NCI-H187 treated with DMSO at 0.1 percent for 48 hours (cell line): ENCODE data around the gene MMAB.

Experiments
- DNase-seq: peaks from one replicate; lab custom pipeline; 2025; lab: John Stamatoyannopoulos, UW

MMAB gene

GRCh38 chr12:109573029-109573913 is at the start of gene MMAB, which contains the start of gene MVK:
TSS of gene MMAB (minus strand) at chr12:109573504. CDS start at chr12:109573480, 24 bp downstream.
TSS of gene MVK (plus strand) at chr12:109573794. CDS start at chr12:109574823, 1,029 bp downstream.
- peak; percentile 98 for DNase-seq

GRCh38 chr12:109621901-109622364 is 48.6 kb upstream of the MMAB start:
- DNase-seq: peak; percentile 89

- no peak for DNase-seq
Measured at GRCh38 chr12:109621211-109621694, 47.9 kb upstream of the MMAB start.

- DNase-seq: no peak
Measured at GRCh38 chr12:109619002-109619604, 45.8 kb upstream of the MMAB start.

- DNase-seq: no peak
Measured at GRCh38 chr12:109618082-109618481, 44.8 kb upstream of the MMAB start.

GRCh38 chr12:109617491-109617890 is 44.2 kb upstream of the MMAB start:
- no peak for DNase-seq

- DNase-seq: no peak
Measured at GRCh38 chr12:109615556-109616229, 42.4 kb upstream of the MMAB start.

- no peak for DNase-seq
Measured at GRCh38 chr12:109613649-109614455, 40.5 kb upstream of the MMAB start.

GRCh38 chr12:109612975-109613502 is 39.7 kb upstream of the MMAB start:
- DNase-seq: no peak

GRCh38 chr12:109612003-109612402 is 38.7 kb upstream of the MMAB start:
- DNase-seq: no peak

- no peak for DNase-seq
Measured at GRCh38 chr12:109611223-109611622, 37.9 kb upstream of the MMAB start.

- DNase-seq: no peak
Measured at GRCh38 chr12:109610523-109610922, 37.2 kb upstream of the MMAB start.

GRCh38 chr12:109609342-109609741 is 36.0 kb upstream of the MMAB start:
- DNase-seq: no peak

- no peak for DNase-seq
Measured at GRCh38 chr12:109608793-109609192, 35.5 kb upstream of the MMAB start.

- DNase-seq: no peak
Measured at GRCh38 chr12:109608270-109608669, 35.0 kb upstream of the MMAB start.

GRCh38 chr12:109607618-109608017 is 34.3 kb upstream of the MMAB start:
- no peak for DNase-seq

GRCh38 chr12:109606320-109607028 is 33.2 kb upstream of the MMAB start:
- DNase-seq: no peak

- DNase-seq: no peak
Measured at GRCh38 chr12:109605599-109606228, 32.4 kb upstream of the MMAB start.

- DNase-seq: no peak
Measured at GRCh38 chr12:109605016-109605415, 31.7 kb upstream of the MMAB start.

GRCh38 chr12:109604132-109604585 is 30.9 kb upstream of the MMAB start:
- DNase-seq: no peak
